Measurements from ENCODE around the gene LTBP2. TPM values are rescaled to one million over a fixed set of nuclear protein-coding genes. Genes with fewer than 3 reads are reported as not detected.

The LTBP2 gene
- total and polyA plus RNA-seq, 2 of the 8 experiments (the other 6 are each of a cell fraction or from before 2014, with no cell fraction given), result 0.48 to 0.89 TPM

DNA sequence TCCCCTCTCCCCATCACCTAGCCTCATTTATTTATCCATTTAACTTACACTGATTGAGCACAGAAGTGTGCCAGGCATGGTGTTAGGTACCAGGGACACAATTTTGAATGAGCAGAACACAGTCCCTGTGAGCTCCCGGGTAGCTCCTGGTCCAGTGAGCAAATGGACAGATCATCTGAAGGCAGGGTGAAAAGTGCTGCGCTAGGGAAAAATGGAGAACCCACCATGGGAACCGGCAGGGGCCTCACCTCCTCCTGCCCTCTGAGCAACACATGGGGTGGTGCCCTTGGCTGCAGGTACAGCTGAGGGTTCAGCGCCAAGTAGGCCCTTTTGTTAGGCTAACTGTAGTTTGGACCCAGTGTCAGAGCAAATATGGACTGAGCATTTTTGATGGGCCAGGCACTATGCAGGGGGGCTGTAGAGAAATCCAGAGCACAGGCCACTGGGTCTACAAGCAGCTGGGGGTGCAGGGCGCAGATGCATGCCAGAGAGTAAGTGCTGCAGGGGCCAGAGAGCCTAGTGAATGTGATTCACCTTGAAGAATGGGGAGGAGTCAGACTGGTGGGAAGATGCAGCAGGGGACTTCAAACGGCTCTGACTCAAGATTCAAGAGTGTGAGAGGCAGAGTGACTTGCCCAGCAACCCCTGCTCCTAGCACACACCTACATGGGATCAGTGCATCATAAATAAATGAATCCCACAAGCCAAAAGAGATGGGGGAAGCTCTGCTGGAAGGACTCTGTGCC, 28.2 kb downstream of the LTBP2 start:
- H3K4me1 ChIP-seq (replicated peaks in 1 of 4; ENCODE audit: control insufficient read depth in 3 of 4, insufficient read depth in 4 of 4, low read length in 3 of 4), result 0 out of 7 replicates have a peak, but pooled peaks cover 0 to 2% (median 0%) of the 10 kb centered on the region in 4 experiments
- no peak overlapping the region for H2BK5ac ChIP-seq (ENCODE audit: low read depth, low read length)
- H3K4me2 ChIP-seq (ENCODE audit: insufficient read depth in 1 of 2, low read depth in 2 of 2, low read length in 2 of 2), result no peak overlapping the region
- no peak overlapping the region for H3K9ac ChIP-seq (replicated peaks in 1 of 4; ENCODE audit: extremely low read depth in 1 of 4, low read depth in 3 of 4, low read length in 3 of 4)
- no peaks in the 10 kb centered on the region for H3K79me2 ChIP-seq (ENCODE audit: control insufficient read depth in 1 of 2, insufficient read depth in 2 of 2, low read length in 2 of 2)
- no peak for FAIRE-seq
- H2AFZ ChIP-seq (ENCODE audit: low read length), result no peak overlapping the region
- CTCF ChIA-PET (ENCODE audit: partially characterized antibody), result interaction anchor here (1.0 to 7.9 kb wide), 3 partner anchors 11 to 25 kb away, joined by 4 to 51 read pairs (median 4); no protein-coding TSS in a partner anchor
- H3K79me1 ChIP-seq (ENCODE audit: low read depth, low read length), result no peaks in the 10 kb centered on the region
- H3K27me3 ChIP-seq (replicated peaks in 1 of 4; ENCODE audit: control insufficient read depth in 3 of 4, extremely low read depth in 1 of 4, insufficient read depth in 3 of 4, low read length in 3 of 4), result no peaks in the 10 kb centered on the region
- no peak overlapping the region for H2BK120ac ChIP-seq (replicated peaks; ENCODE audit: low read depth, low read length)
- no peak overlapping the region; the same call in 1 of the 2 replicates for H2BK20ac ChIP-seq (ENCODE audit: low read length)
- no peak overlapping the region for H4K5ac ChIP-seq (ENCODE audit: insufficient read length, low read depth, low read length)
- H3K4me3 ChIP-seq (ENCODE audit: extremely low read depth in 1 of 4, insufficient read depth in 2 of 4, low read depth in 3 of 4, low read length in 4 of 4), result no peak overlapping the region
- H4K20me1 ChIP-seq (replicated peaks in 1 of 2; ENCODE audit: control insufficient read depth in 1 of 2, insufficient read depth in 2 of 2, low read length in 2 of 2), result no peaks in the 10 kb centered on the region
- no peak overlapping the region for H3K27ac ChIP-seq (ENCODE audit: low read depth, low read length)
- H3K4ac ChIP-seq (replicated peaks; ENCODE audit: insufficient read length, low read depth, low read length), result no peak overlapping the region
- no peak overlapping the region for H3K56ac ChIP-seq (replicated peaks; ENCODE audit: insufficient read length, low read depth, low read length)
- DNase-seq (ENCODE audit: low read depth in 1 of 2, low spot score in 2 of 2), result no peak
- no peaks in the 10 kb centered on the region for H3K9me3 ChIP-seq (ENCODE audit: insufficient read depth in 2 of 2, low read depth in 1 of 2, low read length in 1 of 2)
- H3K18ac ChIP-seq (ENCODE audit: extremely low read depth, low read length), result no peak overlapping the region
- no peak overlapping the region for H2AK5ac ChIP-seq (ENCODE audit: low read depth, low read length)
- H4K8ac ChIP-seq (ENCODE audit: extremely low read depth, insufficient read depth, low read length), result no peak overlapping the region
- H3K23ac ChIP-seq (ENCODE audit: insufficient read length), result no peak overlapping the region
- no peaks in the 10 kb centered on the region for H3K23me2 ChIP-seq (ENCODE audit: low read depth, low read length)
- 82% methylated on average over 6 of the region's 6 CpGs; no CpG with 5 or more reads in 1 of the 2 experiments for WGBS, 2 experiments (ENCODE audit: extremely low coverage in 1 of 2, insufficient coverage in 1 of 2, insufficient read length in 1 of 2, insufficient replicate concordance in 2 of 2, low coverage in 1 of 2, low lambda C conversion rate in 2 of 2, missing lambda C conversion rate in 1 of 2)
- no peak overlapping the region for H2BK12ac ChIP-seq (ENCODE audit: low read depth, low read length)
- H3K14ac ChIP-seq (ENCODE audit: insufficient read length), result no peak overlapping the region
- no peak overlapping the region for H4K91ac ChIP-seq (replicated peaks; ENCODE audit: insufficient read length, low read length)
- POLR2A ChIA-PET (ENCODE audit: partially characterized antibody), result no interaction called here
- TF ChIP-seq TBP (IDR thresholded peaks at IDR 0.05; ENCODE audit: low read depth, low read length), result no peak
- no peak for TF ChIP-seq RXRA (IDR thresholded peaks at IDR 0.05; ENCODE audit: insufficient read depth, low read depth, low read length)
- TF ChIP-seq CBX8 (IDR thresholded peaks at IDR 0.05; ENCODE audit: borderline replicate concordance, low read depth, low read length), result no peak
- TF ChIP-seq TAF1 (IDR thresholded peaks at IDR 0.05; ENCODE audit: low read depth, low read length), result no peak
- TF ChIP-seq RBBP5 (IDR thresholded peaks at IDR 0.05; ENCODE audit: borderline replicate concordance, low read depth, low read length), result no peak
- TF ChIP-seq, protein P1, sequence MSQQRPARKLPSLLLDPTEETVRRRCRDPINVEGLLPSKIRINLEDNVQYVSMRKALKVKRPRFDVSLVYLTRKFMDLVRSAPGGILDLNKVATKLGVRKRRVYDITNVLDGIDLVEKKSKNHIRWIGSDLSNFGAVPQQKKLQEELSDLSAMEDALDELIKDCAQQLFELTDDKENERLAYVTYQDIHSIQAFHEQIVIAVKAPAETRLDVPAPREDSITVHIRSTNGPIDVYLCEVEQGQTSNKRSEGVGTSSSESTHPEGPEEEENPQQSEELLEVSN (IDR thresholded peaks at IDR 0.05), result no peak
- no peak for TF ChIP-seq ASH2L (IDR thresholded peaks at IDR 0.05; ENCODE audit: low read length)
- TF ChIP-seq NRF1 (IDR thresholded peaks at IDR 0.05; ENCODE audit: low read depth, low read length), result no peak
- no peaks in the 10 kb centered on the region for H3K36me3 ChIP-seq (ENCODE audit: control insufficient read depth in 2 of 4, insufficient read depth in 4 of 4, low read length in 3 of 4)
- no peak overlapping the region for H2BK15ac ChIP-seq (ENCODE audit: low read length)

Measured in H1 (cell line).